WERI-Rb-1 (cell line): ENCODE results near the gene ERFE.
"Not testable (repeated sequence)": the region's sequence is repeated elsewhere in the genome, so short reads cannot be mapped to it uniquely, and the experiment has no call there.

ENCODE experiments used
- DNase-seq: peaks from one replicate; pipeline ENCODE4 v3.0.0-alpha.2; 2020
- H3K27ac ChIP-seq: fragments of 250-450 bp; sonication (Bioruptor Pico); 2 replicates; pipeline ENCODE4 v1.5.1; 2020; ENCODE audit warnings: mild to moderate bottlenecking, moderate library complexity
- H3K27me3 ChIP-seq: fragments of 250-450 bp; sonication (Bioruptor Pico); 2 replicates; pipeline ENCODE4 v1.5.1; 2021; ENCODE audit warnings: mild to moderate bottlenecking, low read depth, moderate library complexity; ENCODE audit not compliant: insufficient read depth, severe bottlenecking
- H3K36me3 ChIP-seq: fragments of 250-450 bp; sonication (Bioruptor Pico); 2 replicates; pipeline ENCODE4 v1.5.1; 2020; ENCODE audit warnings: mild to moderate bottlenecking, moderate library complexity
- H3K4me3 ChIP-seq: 2 replicates; pipeline ENCODE4 v1.5.1; 2011; ENCODE audit warnings: low read depth, mild to moderate bottlenecking, control low read depth, low read length
- H3K9me3 ChIP-seq: fragments of 250-450 bp; sonication (Bioruptor Pico); 2 replicates; pipeline ENCODE4 v1.5.1; 2021; ENCODE audit warnings: mild to moderate bottlenecking, moderate library complexity; ENCODE audit not compliant: severe bottlenecking
- CTCF ChIP-seq: IDR thresholded peaks from 2 replicates; pipeline ENCODE4 v1.5.1; 2011; ENCODE audit warnings: low read depth, mild to moderate bottlenecking, control low read depth, inconsistent platforms, low read length

ERFE gene

GRCh38 chr2:238168196-238169047 lies 9.7 kb downstream of the ERFE start:
- H3K9me3 ChIP-seq = no peaks in the 10 kb centered on the region
- H3K27ac ChIP-seq = no peak overlapping the region
- peaks cover 56% of the 10 kb centered on the region for H3K36me3 ChIP-seq
- H3K4me3 ChIP-seq = no peak overlapping the region
- no peak for DNase-seq
- TF ChIP-seq CTCF = no peak
- H3K27me3 ChIP-seq = no peaks in the 10 kb centered on the region

- Histone ChIP-seq H3K9me3 (no peaks in the 10 kb centered on the region), H3K27me3 (no peaks in the 10 kb centered on the region), H3K4me3 (no peak overlapping the region), H3K27ac (no peak overlapping the region), H3K36me3 (peaks cover 64% of the 10 kb centered on the region)
- DNase-seq = no peak
- TF ChIP-seq CTCF = no peak
These were observed 10.4 kb downstream of the ERFE start for GRCh38 chr2:238169048-238169707.

GRCh38 chr2:238169708-238170251 lies 11.0 kb downstream of the ERFE start:
- Histone ChIP-seq H3K27me3 (no peaks in the 10 kb centered on the region), H3K36me3 (peaks cover 70% of the 10 kb centered on the region), H3K4me3 (no peak overlapping the region), H3K27ac (no peak overlapping the region), H3K9me3 (no peaks in the 10 kb centered on the region)
- TF ChIP-seq CTCF = no peak
- DNase-seq = no peak

GRCh38 chr2:238170386-238171071 lies 11.8 kb downstream of the ERFE start:
- H3K4me3 ChIP-seq = no peak overlapping the region
- TF ChIP-seq CTCF = no peak
- H3K36me3 ChIP-seq = peaks cover 77% of the 10 kb centered on the region
- no peak for DNase-seq
- H3K9me3 ChIP-seq = no peaks in the 10 kb centered on the region
- H3K27me3 ChIP-seq = no peaks in the 10 kb centered on the region
- H3K27ac ChIP-seq = no peak overlapping the region

- H3K27ac ChIP-seq = not testable (repeated sequence)
These were observed 12.3 kb downstream of the ERFE start for GRCh38 chr2:238171072-238171431.

More at GRCh38 chr2:238171072-238171431, 12.3 kb downstream of the ERFE start:
- H3K9me3 ChIP-seq, H3K27me3 ChIP-seq, DNase-seq, H3K4me3 ChIP-seq: not testable (repeated sequence)
- H3K36me3 ChIP-seq = peaks cover 80% of the 10 kb centered on the region
